ENCODE results near the gene PRUNE2.
"Not testable (repeated sequence)": the region's sequence is repeated elsewhere in the genome, so short reads cannot be mapped to it uniquely, and the experiment has no call there.

The PRUNE2 gene

DNA sequence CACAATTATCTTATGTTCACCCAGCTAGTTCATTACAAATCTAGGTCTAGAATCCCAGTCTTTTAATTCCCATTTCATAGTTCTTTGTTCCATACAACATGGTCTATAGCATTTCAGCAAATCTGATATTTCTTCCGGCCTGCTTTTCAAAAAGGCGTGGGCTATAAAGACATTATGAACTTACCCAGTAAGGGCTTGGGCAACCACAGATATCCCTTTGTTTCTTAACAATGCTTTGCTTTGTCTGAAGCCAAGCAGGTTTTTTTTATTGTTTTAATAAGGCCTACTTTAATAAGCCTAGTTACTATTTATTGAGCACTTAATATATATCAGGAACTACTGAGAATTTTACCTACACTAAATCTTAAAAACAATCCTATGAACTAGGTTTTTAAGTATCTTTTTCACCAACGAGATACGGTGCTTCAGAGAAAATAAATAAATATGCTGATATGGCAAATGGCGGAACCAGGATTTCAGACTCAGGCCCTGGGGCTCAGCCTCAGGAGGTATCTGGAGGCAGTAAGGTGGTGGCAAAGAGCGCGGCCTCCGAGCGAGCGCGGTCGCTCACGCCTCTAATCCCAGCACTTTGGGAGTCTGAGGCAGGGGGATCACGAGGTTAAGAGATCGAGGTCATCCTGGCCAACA, 112.0 kb downstream of the PRUNE2 start:
- DNase-seq = no peak

DNA sequence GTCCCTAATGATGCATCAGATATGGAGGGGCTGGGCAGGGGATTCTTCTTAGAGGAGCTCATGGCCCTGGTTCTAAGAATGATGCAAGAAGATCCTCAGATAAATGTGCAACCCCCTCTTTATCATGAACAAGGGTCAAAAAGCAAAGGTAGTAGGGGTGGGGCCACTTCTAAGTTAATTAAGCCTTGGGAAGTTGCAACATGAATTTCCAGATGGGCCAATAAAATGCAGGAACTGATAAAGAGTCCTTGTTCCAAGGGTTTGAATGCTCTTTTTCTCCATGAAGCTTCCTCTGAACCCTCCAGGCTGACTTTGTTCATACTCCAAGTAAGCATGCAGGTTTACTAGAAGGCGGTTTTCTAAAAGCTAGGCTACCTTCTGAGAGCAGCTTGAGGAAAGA, 116.1 kb downstream of the PRUNE2 start:
- DNase-seq = no peak

DNA sequence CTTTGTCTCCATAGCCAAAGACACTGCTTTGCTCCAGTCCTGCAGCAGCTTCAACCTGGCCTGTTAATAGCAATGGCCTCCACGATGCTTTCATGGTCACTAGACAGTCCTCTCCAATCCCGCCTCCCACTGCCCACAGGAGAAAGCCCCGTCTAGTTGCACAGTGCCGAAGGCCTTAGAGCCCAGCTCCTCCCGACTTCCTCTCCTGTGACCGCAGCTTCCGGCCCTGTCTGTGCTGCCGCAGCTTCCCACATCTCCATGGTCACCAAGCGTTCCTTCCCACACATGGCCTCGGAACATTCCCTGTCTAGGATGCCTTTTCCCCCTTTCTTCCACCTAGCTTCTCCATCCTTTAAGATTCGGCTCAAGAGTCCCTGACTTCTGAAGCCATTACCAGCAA, 118.2 kb downstream of the PRUNE2 start:
- no peak for DNase-seq

DNA sequence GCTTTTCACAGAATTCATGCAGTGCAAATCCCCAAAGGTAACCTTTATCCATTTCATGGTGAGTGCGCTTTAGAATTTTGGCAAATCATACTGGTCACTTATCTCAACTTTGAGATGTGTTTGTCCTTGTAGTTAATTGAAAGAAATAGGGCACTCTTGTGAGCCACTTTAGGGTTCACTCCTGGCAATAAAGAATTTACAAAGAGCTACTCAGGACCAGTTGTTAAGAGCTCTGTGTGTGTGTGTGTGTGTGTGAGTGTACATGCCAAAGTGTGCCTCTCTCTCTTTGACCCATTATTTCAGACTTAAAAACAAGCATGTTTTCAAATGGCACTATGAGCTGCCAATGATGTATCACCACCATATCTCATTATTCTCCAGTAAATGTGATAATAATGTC, 120.4 kb downstream of the PRUNE2 start:
- no peak for DNase-seq

DNA sequence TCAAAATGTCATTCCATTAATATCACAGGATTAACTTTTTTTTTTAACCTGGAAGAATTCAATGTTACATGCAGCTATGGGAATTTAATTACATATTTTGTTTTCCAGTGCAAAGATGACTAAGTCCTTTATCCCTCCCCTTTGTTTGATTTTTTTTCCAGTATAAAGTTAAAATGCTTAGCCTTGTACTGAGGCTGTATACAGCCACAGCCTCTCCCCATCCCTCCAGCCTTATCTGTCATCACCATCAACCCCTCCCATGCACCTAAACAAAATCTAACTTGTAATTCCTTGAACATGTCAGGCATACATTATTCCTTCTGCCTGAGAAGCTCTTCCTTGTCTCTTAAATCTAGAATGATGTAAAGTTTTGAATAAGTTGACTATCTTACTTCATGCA, 121.0 kb downstream of the PRUNE2 start:
- no peak for DNase-seq

DNA sequence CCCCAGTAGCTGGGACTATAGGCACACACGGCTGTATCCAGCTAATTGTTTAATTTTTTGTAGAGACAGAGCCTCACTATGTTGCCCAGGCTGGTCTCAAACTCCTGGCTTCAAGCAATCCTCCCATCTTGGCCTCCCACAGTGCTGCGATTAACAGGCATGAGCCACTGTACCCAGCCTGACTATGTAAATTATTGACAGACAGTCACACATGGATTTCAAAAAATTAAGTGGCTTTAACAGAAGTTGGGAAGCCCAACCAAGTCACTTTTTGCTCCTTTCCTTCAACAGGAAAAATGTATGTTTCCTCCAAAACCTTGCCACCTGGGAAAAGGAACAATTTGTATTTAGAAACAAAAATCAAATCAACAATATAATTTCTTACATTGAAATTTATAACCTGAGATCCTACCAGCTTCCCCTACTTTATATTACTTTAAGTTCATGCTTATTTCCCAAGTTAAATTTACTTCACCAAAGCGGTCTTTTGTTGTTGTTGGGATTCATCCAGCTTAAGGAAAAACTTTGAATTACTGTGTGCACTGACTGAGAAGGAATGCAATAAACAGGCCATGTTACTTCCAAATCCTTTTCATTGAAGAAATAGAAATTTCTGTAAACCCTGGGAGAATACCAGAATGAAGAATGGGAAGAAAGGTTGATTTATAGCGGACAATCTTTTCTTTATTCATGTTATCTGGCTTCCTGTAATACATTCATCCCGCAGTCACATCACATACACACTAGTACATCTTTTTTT, 133.0 kb downstream of the PRUNE2 start:
- no peak for DNase-seq

DNA sequence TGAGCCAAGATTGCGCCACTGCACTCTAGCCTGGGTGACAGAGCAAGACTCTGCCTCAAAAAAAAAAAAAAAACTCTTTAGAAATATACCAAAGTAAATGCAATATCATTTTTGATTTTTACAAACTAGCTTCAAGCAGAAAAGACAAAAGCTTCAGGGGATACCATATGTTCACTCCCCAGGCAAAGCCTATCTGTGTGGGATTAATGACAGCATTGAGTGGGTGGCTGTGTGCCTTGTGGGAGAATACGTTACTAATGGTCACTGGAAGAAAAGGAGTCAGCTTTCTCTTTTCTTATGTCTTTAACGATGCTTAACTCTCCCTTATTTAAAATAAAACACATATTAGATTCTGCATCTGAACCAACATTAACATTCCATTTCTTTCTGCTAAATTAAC, 139.8 kb downstream of the PRUNE2 start:
- DNase-seq = no peak

DNA sequence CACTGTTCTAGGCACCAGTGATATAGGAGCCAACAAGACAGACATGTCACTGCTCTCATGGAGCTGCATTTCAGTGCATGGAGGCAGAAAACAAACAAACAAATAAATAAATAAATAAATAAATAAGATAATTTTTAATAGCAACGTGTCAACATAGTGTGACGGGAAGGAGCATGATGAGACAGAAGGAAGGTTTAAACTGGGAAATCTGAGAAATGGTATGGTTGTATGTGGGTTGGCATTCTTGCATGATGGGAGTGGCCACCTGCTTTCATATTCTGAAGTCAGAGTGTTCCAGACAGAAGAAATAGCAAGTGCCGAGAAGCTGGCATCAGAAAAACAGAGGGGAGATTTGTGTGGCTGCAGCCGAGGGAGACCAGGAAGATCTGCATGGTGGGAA, 141.8 kb downstream of the PRUNE2 start, which contains the start of gene PCA3:
TSS of gene PCA3 (plus strand) at position 301 of the 400 bp plus-strand sequence.
- DNase-seq = no peak

DNA sequence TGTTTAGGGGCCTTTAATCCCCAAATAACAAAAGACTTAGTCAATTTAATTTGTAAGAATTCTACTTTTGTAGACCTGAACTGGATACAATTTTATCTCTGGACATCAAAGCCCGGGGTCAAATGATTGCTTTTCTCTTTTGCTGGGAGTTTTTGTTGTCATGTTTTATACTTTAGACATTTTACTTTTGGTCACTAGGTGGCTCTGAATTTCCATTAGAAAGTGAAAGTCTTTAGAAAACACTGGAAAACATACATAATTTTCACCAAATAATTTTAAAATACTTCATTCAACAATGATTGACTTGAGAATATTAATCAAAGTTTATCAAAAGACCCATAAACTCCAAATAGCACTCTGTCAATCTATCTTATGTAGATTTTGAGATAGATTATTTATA, 144.5 kb downstream of the PRUNE2 start:
- DNase-seq = no peak

DNA sequence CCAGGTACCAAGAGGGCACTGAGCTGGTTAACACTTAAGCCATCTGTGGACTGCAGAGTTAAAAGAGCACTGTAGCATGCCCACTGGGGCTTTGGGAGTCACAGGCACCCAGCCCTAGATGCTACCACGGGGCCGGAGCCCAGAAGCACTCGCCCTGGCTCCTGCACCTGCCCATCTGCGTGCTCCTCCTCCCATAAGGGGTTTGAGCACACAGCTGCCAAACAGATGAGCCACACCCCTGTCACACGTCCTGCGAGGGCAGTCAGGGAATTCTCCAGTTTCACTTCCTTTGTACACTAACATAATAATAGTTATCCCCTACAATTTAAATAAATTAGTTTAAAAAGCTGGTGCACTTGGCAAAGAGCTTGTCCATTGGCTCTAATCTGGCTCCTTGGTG, 146.2 kb downstream of the PRUNE2 start:
- no peak for DNase-seq

DNA sequence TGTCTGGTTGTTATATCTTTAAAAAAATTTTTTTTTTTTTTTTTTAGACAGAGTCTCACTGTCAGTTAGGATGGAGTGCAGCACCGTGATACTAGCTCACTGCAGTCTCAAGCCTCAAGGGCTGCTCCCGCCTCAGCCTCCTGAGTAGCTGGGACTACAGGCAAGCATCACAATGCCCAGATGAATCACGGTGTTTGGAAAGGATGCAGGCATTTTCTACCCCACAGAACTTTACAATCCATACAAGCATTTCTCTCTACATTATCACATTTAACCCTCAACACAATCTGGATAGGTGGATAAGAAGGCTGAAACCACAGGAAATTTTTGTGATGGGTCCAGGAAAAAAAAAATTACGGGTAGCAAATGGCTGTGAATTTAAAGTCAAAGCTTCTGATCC, 147.4 kb downstream of the PRUNE2 start:
- DNase-seq = no peak

DNA sequence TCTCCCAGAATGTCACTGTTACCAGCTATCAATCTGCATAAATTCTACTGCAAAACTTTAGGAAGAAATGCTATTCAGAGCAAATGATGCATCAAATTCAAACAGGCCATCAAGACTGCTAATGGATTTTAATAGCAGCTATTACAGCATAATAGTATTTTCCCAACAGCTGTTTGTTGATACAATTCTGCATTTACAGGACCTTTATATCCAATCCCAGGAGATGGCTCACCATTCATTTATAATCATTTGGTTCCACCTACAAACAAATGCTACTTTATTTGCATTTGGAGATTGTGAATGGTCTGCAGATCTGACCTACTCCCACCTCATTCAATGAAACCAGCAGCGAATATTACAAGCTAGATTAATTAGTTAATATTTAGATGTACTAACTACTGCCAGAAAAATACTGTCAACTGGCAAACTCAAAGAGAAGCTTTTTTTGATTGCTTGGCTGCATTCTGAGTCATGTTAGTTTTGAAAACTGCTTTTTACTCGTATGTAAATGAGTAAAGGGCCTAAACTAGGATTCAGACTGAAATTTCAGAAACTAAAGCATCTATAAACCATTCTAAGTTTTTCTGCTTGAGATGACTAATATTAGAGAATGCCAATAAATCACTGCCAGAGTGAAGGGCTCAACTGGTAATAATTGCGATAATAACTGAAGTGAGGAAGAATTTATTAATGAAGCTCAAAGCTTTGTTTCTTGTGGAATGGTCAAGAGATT, 148.8 kb downstream of the PRUNE2 start:
- no peak for DNase-seq

DNA sequence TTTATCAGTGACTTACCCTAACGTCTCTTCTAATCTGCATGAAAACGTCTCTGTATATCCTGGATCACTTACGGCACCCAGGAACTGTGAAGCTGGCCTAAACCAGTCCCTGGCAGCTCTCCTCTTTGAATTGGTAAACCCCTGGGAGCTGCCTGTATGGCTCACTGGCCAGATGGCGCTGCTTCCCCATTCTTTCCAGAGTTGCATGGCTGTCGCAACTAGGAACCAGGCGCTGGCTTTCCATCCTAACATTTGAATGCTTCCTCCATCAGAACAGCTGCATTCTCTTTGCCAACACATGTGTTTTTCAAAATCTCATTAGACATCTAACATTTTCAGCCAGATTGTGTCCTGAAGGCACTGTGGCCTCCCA, 149.7 kb downstream of the PRUNE2 start:
- no peak for DNase-seq

DNA sequence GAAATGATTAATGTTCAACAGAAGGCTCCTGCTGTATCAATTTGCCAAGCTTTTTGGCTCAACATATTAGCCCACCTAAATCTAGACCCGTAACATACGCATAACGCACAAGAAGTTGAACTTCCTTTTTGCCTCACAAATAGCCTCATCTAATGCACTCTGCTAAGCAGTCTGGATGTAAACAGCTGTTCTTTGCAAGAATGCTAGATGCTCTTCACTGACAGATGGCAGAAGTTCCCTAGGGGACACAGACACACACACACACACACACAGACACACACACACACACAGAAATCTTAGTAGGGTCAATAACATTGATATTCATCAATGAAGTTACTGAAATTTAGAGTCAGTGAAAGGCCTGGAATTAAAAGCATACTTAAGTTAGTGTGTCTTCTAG, 154.9 kb downstream of the PRUNE2 start:
- DNase-seq = no peak

DNA sequence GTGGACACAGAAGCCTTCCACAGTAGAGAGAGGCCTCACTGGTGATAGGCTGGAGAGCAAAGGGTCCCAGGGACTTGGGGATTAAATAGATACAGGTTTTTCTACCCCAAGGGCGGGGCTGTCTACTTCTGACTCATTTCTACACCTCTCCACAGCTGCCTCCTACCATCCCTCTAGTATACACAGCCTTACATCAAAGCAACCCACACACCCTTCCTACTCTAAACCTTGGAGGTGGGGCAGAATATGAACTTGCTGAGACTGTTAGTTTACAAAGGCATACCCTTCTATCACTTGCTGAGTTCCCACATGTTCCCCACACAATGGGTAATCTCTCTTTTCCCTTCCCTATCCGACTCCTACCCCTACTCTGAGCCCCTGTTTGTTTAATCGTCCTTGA, 161.6 kb downstream of the PRUNE2 start:
- no peak for DNase-seq

DNA sequence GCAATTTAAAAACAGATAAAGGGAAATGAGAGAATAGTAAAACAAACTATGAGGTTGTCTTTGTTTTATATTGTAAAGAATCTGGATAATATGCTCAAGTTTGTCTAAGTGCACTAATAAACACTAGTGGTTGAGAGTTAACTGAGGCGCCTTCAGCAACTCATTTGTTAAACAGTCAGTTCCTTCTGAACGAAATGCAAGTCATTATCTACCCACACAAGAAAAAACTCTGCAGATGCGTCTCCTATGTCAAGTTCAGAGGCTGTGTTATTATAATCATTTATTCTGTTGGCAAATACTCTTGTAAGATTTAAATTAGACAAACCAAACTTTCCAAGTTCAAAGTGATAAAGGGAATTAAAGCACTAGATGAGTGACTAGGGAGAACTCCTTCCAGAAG, 162.0 kb downstream of the PRUNE2 start:
- no peak for DNase-seq

DNA sequence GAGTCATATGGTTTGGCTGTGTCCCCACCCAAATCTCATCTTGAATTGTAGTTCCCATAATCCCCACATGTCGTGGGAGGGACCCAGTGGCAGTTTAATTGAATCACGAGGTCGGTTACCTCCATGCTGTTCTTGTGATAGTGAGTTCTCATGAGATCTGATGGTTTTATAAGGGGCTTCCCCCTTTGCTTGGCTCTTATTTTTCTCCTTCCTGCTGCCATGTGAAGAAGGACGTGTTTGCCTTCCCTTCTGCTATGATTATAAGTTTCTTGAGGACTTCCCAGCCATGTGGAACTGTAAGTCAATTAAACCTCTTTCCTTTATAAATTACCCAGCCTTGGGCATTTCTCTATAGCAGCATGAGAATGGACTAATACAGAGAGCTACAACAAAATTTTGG, 163.0 kb downstream of the PRUNE2 start:
- not testable (repeated sequence) for DNase-seq

DNA sequence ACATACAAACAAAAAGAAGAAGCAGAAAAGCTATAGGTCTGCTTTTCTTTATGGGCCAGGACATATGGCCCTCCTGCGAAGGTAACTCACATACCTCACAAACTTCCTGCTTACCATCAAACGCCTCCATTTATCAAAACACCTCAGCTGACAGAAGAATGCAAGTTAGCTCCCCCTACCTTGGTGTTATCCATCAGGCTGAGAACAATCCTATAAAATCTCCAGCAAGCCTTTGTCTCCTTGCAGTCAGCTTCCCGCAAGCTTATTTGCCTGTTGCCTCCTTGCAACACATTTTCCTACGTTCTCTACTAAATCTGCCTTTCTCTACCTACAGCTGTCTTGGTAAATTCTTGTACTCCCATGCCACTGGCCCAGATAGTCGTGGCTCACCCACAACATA, 164.4 kb downstream of the PRUNE2 start:
- no peak for DNase-seq

DNA sequence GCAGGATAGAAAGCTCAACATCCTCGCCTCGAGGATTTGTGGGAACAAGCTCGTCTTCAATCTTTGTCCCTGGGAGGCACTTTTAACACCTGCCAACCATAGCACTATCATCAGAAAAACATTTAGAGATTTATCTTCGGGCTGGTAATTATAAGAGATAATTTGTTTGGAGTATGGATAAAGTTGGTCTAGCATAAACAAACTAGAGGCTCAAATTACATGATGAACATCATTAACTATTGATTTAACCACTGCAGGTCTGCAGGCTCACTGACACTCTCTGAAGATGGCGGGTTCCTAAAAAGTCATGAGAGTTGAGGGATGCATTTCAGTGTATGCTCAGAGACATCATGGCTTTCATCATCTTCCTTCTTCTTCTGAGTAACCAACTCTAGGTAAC, 167.5 kb downstream of the PRUNE2 start:
- no peak for DNase-seq

DNA sequence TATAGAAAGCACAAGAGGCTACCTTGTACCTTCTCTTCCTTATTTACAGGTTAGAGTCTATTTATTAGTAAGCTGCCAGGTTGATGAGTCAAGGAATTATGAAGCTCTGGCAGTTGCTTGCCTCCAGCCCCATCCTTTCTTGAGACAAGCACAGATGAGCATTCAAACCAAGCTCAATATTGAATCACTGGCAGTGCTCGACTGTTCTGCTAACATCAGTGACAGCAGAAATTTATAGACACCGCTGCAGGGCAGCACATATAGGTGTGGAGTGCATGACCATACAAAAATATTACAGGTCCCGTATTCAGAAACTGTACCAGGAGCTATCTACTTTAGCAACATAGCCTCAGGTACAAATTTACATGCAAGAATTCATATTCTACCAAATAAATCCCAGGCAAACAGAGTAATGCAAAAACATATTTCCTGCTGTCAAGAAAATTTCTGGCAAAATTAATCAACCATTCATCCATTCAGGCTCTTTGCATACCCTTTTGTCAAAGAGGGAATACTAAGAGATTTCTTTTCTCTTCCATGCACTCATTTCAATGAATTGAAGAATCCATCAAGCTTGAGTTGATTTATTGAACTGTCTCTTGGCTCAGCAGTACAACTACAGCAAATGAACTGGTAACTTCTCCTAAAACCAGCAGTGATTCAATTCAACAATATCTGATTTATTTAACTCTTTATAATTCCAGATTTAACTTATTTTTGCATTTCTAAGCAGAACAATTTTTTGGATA, 168.6 kb downstream of the PRUNE2 start:
- DNase-seq = no peak

DNA sequence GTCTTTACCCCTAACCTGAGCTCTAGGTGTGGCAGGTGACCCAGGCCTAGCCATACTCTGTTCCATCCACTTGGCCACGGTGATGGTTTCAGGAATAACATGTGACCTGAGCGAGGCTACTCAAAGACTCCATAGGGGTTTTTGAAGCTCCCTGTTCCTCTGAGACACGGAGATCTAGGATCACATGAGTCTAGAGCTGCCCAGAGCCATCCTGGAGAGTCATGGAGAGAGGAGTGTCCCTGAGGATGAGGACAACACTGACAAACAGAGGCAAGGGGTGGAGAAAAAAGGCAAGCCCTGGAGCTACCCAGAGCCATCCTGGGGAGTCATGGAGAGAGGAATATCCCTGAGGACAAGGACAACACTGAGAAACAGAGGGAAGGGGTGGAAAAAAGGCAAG, 171.2 kb downstream of the PRUNE2 start:
- no peak for DNase-seq

DNA sequence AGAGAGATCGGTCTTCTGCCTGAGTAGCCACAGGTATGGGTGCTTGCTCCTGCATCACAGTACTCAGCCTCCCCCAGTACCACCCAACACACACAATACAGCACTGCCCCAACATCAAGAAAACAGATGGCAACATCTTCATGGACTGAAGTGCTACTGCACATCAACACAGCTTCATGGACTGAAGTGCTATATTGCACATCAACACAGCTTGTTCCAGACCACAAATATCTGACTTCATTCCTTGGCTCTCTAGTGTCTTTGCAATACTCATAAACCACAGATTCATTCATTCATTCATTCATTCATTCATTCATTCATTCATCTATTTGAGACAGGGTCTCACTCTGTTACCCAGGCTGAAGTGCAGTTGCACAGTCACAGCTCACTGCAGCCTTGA, 172.8 kb downstream of the PRUNE2 start:
- no peak for DNase-seq

DNA sequence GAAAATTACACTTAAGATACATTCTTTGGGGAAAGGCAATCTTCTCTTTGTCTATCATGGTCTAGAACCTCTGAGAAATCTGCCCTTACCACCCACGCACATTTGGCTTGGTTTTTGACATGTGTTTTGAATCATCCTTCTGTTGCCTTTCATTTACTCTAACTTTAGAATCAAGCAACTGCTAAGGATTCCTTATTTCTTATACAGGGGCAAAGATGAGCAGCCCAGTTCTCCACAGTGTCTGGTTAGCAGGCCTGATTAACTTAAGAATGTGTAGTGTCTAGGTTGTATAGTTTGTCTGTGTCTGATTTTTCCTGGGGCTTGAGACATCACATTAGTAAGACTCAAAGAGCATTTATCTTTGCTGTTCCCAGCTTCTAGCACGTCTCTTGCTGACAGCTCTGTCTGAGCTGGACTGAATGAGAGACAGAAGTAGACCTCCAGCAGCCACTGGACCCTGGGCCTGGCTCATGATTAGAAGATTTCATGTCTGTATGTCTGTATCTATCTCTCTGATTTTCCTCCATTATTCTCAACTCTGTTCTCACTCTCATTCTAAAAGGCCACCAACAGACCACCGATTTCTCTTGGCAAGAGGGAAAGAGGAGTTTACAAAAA, 173.5 kb downstream of the PRUNE2 start:
- DNase-seq = no peak
